ENCODE measurements around the gene LHX3.

The LHX3 gene

GRCh38 chr9:136174779-136175615 lies 29.9 kb downstream of the LHX3 start:
- TF ChIP-seq CTCF (IDR thresholded peaks at IDR 0.05; ENCODE audit: low read depth, low read length, missing control alignments), result no peak
- in situ Hi-C loops (cut with HindIII; ENCODE audit: low pct_ligation_motif_present, low sequenced_read_pairs), result no loop called here
- no peak for DNase-seq
- H3K4me3 ChIP-seq (ENCODE audit: low read depth, low read length), result no peak overlapping the region
- H3K27ac ChIP-seq, result no peak overlapping the region
- peaks cover 14% of the 10 kb centered on the region for H3K27me3 ChIP-seq (replicated peaks)
- H3K36me3 ChIP-seq (replicated peaks), result no peaks in the 10 kb centered on the region

DNA sequence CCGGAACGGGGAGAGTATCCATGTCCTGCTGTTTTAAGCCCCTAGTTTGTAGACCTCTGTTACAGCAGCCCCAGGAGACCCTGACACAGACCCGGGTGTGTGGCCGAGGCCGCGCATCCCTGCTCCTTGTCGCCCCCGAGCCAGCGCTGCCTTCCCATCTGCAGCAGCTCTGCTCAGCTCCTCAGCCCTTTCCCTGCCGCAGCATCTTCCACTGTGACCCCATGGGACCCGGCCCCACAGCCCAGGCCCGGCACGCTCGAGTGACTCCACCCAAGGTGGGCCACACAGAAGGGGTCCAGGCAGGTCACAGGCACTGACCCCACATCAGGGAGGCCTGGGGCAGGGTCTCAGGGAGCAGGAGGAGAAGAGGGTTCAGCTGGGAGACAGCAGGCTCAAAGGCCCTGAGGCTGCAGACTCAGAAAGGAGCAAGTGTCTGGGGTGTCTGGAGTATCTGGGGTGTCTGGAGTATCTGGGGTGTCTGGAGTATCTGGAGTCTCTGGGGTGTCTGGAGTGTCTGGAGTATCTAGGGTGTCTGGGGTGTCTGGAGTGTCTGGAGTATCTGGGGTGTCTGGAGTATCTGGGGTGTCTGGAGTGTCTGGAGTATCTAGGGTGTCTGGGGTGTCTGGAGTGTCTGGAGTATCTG lies 31.2 kb downstream of the LHX3 start:
- no peak for TF ChIP-seq CTCF (IDR thresholded peaks at IDR 0.05; ENCODE audit: low read depth, low read length, missing control alignments)
- H3K27ac ChIP-seq, result no peak overlapping the region
- H3K36me3 ChIP-seq (replicated peaks), result no peaks in the 10 kb centered on the region
- peaks cover 14% of the 10 kb centered on the region for H3K27me3 ChIP-seq (replicated peaks)
- H3K4me3 ChIP-seq (ENCODE audit: low read depth, low read length), result no peak overlapping the region
- in situ Hi-C loops (cut with HindIII; ENCODE audit: low pct_ligation_motif_present, low sequenced_read_pairs), result no loop called here
- DNase-seq, result no peak

GRCh38 chr9:136172412-136173079 lies 32.4 kb downstream of the LHX3 start:
- no peak overlapping the region for H3K4me3 ChIP-seq (ENCODE audit: low read depth, low read length)
- TF ChIP-seq CTCF (IDR thresholded peaks at IDR 0.05; ENCODE audit: low read depth, low read length, missing control alignments), result no peak
- H3K27me3 ChIP-seq (replicated peaks), result peaks cover 15% of the 10 kb centered on the region
- in situ Hi-C loops (cut with HindIII; ENCODE audit: low pct_ligation_motif_present, low sequenced_read_pairs), result no loop called here
- H3K36me3 ChIP-seq (replicated peaks), result no peaks in the 10 kb centered on the region
- no peak overlapping the region for H3K27ac ChIP-seq
- DNase-seq, result no peak

GRCh38 chr9:136171801-136172411 lies 33.0 kb downstream of the LHX3 start:
- H3K4me3 ChIP-seq (ENCODE audit: low read depth, low read length), result no peak overlapping the region
- in situ Hi-C loops (cut with HindIII; ENCODE audit: low pct_ligation_motif_present, low sequenced_read_pairs), result no loop called here
- no peaks in the 10 kb centered on the region for H3K36me3 ChIP-seq (replicated peaks)
- H3K27ac ChIP-seq, result no peak overlapping the region
- TF ChIP-seq CTCF (IDR thresholded peaks at IDR 0.05; ENCODE audit: low read depth, low read length, missing control alignments), result no peak
- peaks cover 15% of the 10 kb centered on the region for H3K27me3 ChIP-seq (replicated peaks)
- DNase-seq, result no peak

DNA sequence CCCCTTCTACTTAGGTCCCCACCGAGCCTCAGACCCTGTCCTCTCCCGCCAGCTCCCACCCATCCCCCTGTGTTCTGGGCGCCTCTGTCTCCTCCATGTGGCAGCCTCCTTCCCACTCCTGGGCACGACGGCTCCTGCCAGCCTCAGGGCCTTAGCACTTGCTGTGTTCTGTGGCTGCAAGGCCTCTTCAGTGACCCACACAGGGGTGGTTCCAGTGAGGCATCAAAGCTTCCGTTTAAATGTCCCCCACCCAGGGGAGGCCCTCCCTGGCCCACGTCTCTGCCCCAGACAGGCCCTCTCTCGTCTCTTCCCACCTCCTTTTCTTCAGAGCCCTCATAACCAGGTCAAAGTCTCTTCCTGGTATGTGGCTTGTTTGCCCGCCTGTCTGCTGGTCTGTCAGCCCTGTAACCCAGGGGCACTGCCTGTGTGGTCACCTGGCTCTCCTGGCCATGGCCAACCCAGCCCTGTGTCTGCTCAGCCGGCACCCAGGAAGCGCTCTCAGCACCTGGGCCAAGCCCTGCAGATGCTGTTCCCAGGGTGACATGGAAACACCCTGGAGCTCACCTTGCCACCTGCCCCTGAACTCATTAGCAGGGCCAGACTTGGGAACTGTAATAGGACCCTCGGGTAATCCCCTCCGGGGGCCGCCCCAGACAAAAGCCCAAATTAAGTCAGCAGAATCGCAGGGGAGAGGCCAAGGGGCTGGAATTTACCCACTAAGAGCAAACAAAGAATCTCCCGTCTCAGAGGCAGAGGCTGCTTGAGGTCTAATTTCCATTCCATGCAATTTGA lies 33.7 kb downstream of the LHX3 start:
- TF ChIP-seq CTCF (IDR thresholded peaks at IDR 0.05; ENCODE audit: low read depth, low read length, missing control alignments), result no peak
- Histone ChIP-seq H3K36me3 (replicated peaks) (no peaks in the 10 kb centered on the region), H3K27me3 (replicated peaks) (peaks cover 15% of the 10 kb centered on the region), H3K4me3 (ENCODE audit: low read depth, low read length) (no peak overlapping the region), H3K27ac (no peak overlapping the region)
- in situ Hi-C loops (cut with HindIII; ENCODE audit: low pct_ligation_motif_present, low sequenced_read_pairs), result no loop called here
- no peak for DNase-seq
